Measurements from ENCODE around the gene CHCHD6.

CHCHD6 gene

DNA sequence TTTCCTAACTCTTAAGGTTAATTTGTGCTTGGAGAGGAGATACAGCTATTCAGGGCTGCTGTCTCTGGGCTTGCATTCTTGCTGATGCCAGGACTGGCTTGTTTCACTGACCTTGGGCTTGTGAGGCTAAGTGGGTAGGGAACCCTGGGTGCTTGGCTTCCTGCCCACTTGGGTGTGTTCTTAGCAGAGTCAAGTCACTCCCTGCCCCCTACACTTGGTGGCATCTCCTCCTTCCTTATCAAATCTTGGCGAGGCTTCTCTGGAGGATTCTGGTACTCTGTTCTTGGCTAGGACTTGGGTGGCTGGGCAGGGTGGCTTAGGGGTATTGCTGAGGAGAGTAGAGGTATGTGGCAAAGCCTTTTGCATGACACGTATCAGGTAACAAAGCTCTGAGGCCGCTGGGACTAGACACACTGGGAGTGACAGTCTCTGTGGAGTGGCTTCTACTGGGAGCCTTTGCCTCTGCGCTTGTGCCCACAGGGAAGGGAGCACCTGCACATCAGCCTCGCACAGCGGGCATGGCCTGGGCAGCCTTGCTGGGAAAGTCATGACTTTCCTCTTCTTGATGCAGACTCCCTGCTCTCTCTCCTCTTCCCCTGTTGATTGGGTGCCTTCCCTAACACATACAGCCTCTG lies 41.8 kb downstream of the CHCHD6 start:
- H3K27ac ChIP-seq: no peak overlapping the region
- H3K4me3 ChIP-seq (ENCODE audit: low read depth, low read length): no peak overlapping the region
- H2AFZ ChIP-seq: no peak overlapping the region
- H3K4me2 ChIP-seq (ENCODE audit: low read length): no peak overlapping the region
- H3K36me3 ChIP-seq (ENCODE audit: control insufficient read depth, insufficient read depth, low read length): no peaks in the 10 kb centered on the region
- no peaks in the 10 kb centered on the region for H3K9me3 ChIP-seq (ENCODE audit: control insufficient read depth, low read length)
- H3K9ac ChIP-seq: no peak overlapping the region
- H3K79me2 ChIP-seq: peaks cover 13% of the 10 kb centered on the region
- TF ChIP-seq, protein P1, sequence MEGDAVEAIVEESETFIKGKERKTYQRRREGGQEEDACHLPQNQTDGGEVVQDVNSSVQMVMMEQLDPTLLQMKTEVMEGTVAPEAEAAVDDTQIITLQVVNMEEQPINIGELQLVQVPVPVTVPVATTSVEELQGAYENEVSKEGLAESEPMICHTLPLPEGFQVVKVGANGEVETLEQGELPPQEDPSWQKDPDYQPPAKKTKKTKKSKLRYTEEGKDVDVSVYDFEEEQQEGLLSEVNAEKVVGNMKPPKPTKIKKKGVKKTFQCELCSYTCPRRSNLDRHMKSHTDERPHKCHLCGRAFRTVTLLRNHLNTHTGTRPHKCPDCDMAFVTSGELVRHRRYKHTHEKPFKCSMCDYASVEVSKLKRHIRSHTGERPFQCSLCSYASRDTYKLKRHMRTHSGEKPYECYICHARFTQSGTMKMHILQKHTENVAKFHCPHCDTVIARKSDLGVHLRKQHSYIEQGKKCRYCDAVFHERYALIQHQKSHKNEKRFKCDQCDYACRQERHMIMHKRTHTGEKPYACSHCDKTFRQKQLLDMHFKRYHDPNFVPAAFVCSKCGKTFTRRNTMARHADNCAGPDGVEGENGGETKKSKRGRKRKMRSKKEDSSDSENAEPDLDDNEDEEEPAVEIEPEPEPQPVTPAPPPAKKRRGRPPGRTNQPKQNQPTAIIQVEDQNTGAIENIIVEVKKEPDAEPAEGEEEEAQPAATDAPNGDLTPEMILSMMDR (IDR thresholded peaks at IDR 0.05): no peak
- no peaks in the 10 kb centered on the region for H3K27me3 ChIP-seq (ENCODE audit: control insufficient read depth, insufficient read depth, low read length)
- H3K4me1 ChIP-seq: peaks cover 7% of the 10 kb centered on the region

DNA sequence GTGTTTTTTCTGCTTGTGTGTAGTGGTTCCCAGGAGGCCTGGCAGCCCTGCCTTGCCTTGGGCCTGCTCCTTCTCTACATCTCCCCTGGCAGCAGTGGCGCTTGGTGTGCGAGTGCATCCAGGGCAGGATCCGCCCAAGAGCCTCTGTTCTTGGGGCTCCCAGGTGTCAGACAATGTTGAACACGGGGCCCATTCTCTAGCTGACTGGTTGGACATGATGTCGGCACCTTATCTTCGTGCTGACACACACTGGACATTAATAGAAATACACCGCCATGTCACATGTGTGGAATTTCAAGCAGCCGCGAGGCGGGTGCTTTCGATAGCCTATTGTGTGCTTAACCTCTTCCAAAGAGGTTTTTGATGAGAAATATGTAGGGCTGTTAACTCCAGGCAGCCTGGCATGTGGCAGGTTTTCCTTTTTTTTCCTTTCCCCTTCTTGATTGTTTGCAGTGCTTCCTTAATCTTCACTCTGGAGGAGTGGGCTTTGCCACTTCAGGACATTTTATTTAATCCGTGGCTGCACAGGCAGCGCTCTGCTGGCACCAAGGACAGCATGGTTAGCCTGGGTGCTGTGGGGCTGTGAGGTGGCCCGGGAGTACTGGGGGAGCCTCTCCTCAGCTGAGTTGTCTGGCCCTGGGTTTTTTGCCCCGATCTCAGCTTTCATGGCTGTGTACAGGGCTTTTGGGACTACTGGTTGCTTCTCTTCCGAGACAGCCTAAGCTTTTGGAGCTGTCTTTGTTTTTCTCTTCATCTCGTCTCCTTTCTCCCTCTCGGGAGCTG lies 42.5 kb downstream of the CHCHD6 start:
- H3K9me3 ChIP-seq (ENCODE audit: control insufficient read depth, low read length): no peaks in the 10 kb centered on the region
- H3K79me2 ChIP-seq: peaks cover 13% of the 10 kb centered on the region
- H3K36me3 ChIP-seq (ENCODE audit: control insufficient read depth, insufficient read depth, low read length): no peaks in the 10 kb centered on the region
- H3K4me1 ChIP-seq: peaks cover 7% of the 10 kb centered on the region
- H2AFZ ChIP-seq: no peak overlapping the region
- H3K27ac ChIP-seq: no peak overlapping the region
- H3K9ac ChIP-seq: no peak overlapping the region
- H3K27me3 ChIP-seq (ENCODE audit: control insufficient read depth, insufficient read depth, low read length): no peaks in the 10 kb centered on the region
- no peak overlapping the region for H3K4me3 ChIP-seq (ENCODE audit: low read depth, low read length)
- H3K4me2 ChIP-seq (ENCODE audit: low read length): no peak overlapping the region
- TF ChIP-seq, protein P1 (IDR thresholded peaks at IDR 0.05): no peak

DNA sequence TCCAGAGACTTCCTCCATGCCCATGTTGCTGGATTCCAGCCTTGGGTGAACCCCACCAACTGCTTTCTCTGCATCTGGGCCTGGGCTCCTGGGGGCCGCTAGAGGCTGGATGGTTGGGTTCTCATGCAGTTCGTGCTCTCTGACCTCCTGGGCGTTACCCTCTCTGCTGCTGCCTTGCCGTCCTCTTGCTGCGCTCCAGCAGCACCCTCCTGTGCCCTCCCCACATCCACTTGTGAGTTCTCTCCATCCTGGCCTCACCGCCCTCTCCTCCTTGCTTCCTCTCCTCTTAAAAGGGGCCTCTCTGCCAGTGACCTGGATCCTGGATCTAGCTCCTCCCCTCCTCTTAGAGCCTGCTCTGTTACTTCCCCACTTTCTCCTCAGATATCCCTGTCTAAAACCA lies 43.7 kb downstream of the CHCHD6 start:
- TF ChIP-seq, protein P1 (IDR thresholded peaks at IDR 0.05): no peak
- Histone ChIP-seq H3K4me2 (ENCODE audit: low read length) (no peak overlapping the region), H3K27me3 (ENCODE audit: control insufficient read depth, insufficient read depth, low read length) (no peaks in the 10 kb centered on the region), H3K79me2 (peaks cover 13% of the 10 kb centered on the region), H3K9me3 (ENCODE audit: control insufficient read depth, low read length) (no peaks in the 10 kb centered on the region), H3K4me1 (peaks cover 13% of the 10 kb centered on the region), H3K9ac (no peak overlapping the region), H3K4me3 (ENCODE audit: low read depth, low read length) (no peak overlapping the region), H3K36me3 (ENCODE audit: control insufficient read depth, insufficient read depth, low read length) (no peaks in the 10 kb centered on the region), H3K27ac (no peak overlapping the region), H2AFZ (no peak overlapping the region)

DNA sequence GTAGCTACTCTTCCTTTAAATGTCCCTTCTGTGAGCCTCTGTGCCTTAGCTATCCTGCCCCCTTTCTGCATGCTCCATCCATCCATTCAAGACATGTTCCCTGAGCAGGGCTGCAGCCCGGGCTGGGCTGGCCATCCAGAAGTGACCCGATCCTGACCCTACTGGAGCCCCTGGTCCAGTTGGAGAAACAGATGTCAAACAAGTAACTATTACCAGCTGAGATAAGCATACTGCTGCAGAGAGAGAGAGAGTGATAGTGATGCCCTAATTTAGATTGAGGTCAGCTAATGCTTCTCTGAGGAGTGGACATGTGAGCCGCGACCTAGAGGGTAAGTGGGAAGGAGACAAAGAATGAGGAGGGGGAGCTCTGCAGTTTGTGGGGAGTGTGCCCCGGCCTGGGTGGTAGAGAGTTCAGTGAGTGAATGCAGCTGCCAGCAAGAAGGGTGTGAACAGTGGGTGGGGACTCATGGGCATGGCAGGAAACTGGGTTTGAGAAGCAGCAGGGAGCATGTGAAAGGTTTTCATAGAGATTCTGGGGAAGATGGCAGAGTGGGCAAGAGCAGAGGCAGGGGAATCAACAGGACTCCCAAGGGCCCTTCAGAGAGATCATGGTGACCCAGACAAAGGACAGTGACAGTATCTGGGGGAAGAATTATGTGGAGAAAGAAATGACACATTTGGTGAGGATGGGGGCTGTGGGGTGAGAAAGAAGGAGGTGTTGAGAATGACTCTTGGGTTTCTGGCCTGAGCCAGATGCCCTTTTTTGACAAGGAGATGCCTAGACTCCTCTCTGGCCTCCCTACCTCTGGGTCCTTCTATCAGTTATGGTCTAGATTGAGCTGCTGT lies 44.9 kb downstream of the CHCHD6 start:
- Histone ChIP-seq H2AFZ (no peak overlapping the region), H3K4me3 (ENCODE audit: low read depth, low read length) (no peak overlapping the region), H3K27me3 (ENCODE audit: control insufficient read depth, insufficient read depth, low read length) (no peaks in the 10 kb centered on the region), H3K27ac (no peak overlapping the region), H3K4me2 (ENCODE audit: low read length) (no peak overlapping the region), H3K36me3 (ENCODE audit: control insufficient read depth, insufficient read depth, low read length) (no peaks in the 10 kb centered on the region), H3K9ac (no peak overlapping the region), H3K4me1 (peaks cover 18% of the 10 kb centered on the region), H3K9me3 (ENCODE audit: control insufficient read depth, low read length) (no peaks in the 10 kb centered on the region), H3K79me2 (peaks cover 13% of the 10 kb centered on the region)
- TF ChIP-seq, protein P1 (IDR thresholded peaks at IDR 0.05): no peak
